Measurements from ENCODE around the gene RSKR. TPM values are rescaled to one million over a fixed set of nuclear protein-coding genes. Genes with fewer than 3 reads are reported as not detected.

RSKR gene
- total RNA-seq, 1 experiment from 2014 or later: 18.9 TPM

GRCh38 chr17:28646039-28646754 is 32.2 kb upstream of the RSKR start:
- DNase-seq (ENCODE audit: low read depth, low spot score) (no peak), ATAC-seq (no peak)
- H4K20me1 ChIP-seq (ENCODE audit: insufficient read depth): peaks cover 7% of the 10 kb centered on the region; the same call in 1 of the 2 replicates
- H3K27me3 ChIP-seq (ENCODE audit: insufficient read depth, low read length): no peaks in the 10 kb centered on the region
- H3K27ac ChIP-seq (ENCODE audit: low read depth, low read length): peak overlapping the region; percentile 74
- peak overlapping the region; percentile 61 to 77 for H3K4me3 ChIP-seq (replicated peaks in 1 of 2; ENCODE audit: low read depth in 1 of 2, low read length in 2 of 2)
- peaks cover 21 to 27% of the 10 kb centered on the region in 2 experiments; a peak in 3 of 4 replicates for H3K36me3 ChIP-seq (ENCODE audit: control insufficient read depth in 1 of 2, insufficient read depth in 2 of 2, low read length in 2 of 2)
- intact Hi-C loops (cut with micrococcal nuclease): loop anchor here (10.0 kb wide), 1 partner anchor 259 kb away; the partner anchor contains the start of gene DHRS13
- ChIA-PET CTCF (interaction anchor here (0.8 to 2.3 kb wide), 11 partner anchors 12 to 471 kb away, joined by 3 to 7 read pairs (median 3); no protein-coding TSS in a partner anchor), RAD21 (ENCODE audit: low non-redundant PET in 1 of 2, low total read pairs in 2 of 2, uncharacterized antibody in 2 of 2, unreplicated experiment in 2 of 2) (no interaction called here), POLR2A (interaction anchor here (0.9 to 3.1 kb wide), 2 partner anchors 15 to 16 kb away, joined by 4 to 19 read pairs; partner anchors contain the start of genes SDF2 and SUPT6H)
- H3K4me2 ChIP-seq (ENCODE audit: low read length): peak overlapping the region; percentile 90
- no peak overlapping the region for H2AFZ ChIP-seq (ENCODE audit: low read depth, low read length, poor library complexity, severe bottlenecking)
- H3K79me2 ChIP-seq (ENCODE audit: insufficient read depth, low read length): peaks cover 37% of the 10 kb centered on the region
- BruUV-seq (replicated peaks): no TSS peak
- no peaks in the 10 kb centered on the region for H3K9me3 ChIP-seq (ENCODE audit: control insufficient read depth in 1 of 2, insufficient read depth in 1 of 2, low read depth in 1 of 2, low read length in 2 of 2)
- TF ChIP-seq EGR1 (IDR thresholded peaks at IDR 0.05; ENCODE audit: low read depth): no peak
- TF ChIP-seq REST (IDR thresholded peaks at IDR 0.05; ENCODE audit: low read depth): no peak
- no peak for TF ChIP-seq ZFX (IDR thresholded peaks at IDR 0.05)
- TF ChIP-seq EZH2phosphoT487 (IDR thresholded peaks at IDR 0.05; ENCODE audit: borderline replicate concordance): no peak
- TF ChIP-seq ELF1 (IDR thresholded peaks at IDR 0.05; ENCODE audit: borderline replicate concordance, low read depth): no peak
- no peak for TF ChIP-seq CEBPB (IDR thresholded peaks at IDR 0.05; ENCODE audit: low read depth)
- TF ChIP-seq TCF7L2 (IDR thresholded peaks at IDR 0.05; ENCODE audit: borderline replicate concordance, extremely low read depth, insufficient read depth, insufficient read length): no peak
- TF ChIP-seq, protein P1, sequence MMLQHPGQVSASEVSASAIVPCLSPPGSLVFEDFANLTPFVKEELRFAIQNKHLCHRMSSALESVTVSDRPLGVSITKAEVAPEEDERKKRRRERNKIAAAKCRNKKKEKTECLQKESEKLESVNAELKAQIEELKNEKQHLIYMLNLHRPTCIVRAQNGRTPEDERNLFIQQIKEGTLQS (IDR thresholded peaks at IDR 0.05): no peak
- TF ChIP-seq POLR2A (IDR thresholded peaks at IDR 0.05; ENCODE audit: borderline replicate concordance, extremely low read depth, insufficient read depth, insufficient read length): no peak
- TF ChIP-seq FOSL1 (IDR thresholded peaks at IDR 0.05; ENCODE audit: low read depth): no peak
- TF ChIP-seq MAX (IDR thresholded peaks at IDR 0.05): no peak
- no peak for TF ChIP-seq ZNF274 (IDR thresholded peaks at IDR 0.05; ENCODE audit: low read depth, low read length)
- no peak for TF ChIP-seq RAD21 (IDR thresholded peaks at IDR 0.05; ENCODE audit: low read depth)
- H3K9me2 ChIP-seq (ENCODE audit: insufficient read depth): no peaks in the 10 kb centered on the region
- H3K4me1 ChIP-seq (ENCODE audit: control insufficient read depth in 1 of 2, insufficient read depth in 2 of 2, low read length in 2 of 2): peaks cover 12 to 29% of the 10 kb centered on the region in 2 experiments
- H3K9ac ChIP-seq (ENCODE audit: low read length): peak overlapping the region; percentile 83

Data from HCT116 (cell line).